Keratinocyte (primary cell): ENCODE results near the gene CCDC87.

ENCODE experiments used
- EZH2 ChIP-seq: IDR thresholded peaks from one replicate; pipeline ENCODE4 v1.6.1; 2012; ENCODE audit warnings: inconsistent platforms, mild to moderate bottlenecking, low read length, moderate library complexity
- TF ChIP-seq, protein P1 (sequence below), 3 experiments: IDR thresholded peaks in 1 of 3; conservative IDR thresholded peaks in 1 of 3; optimal IDR thresholded peaks in 1 of 3; 2 replicates in 2 of 3; 3 replicates in 1 of 3; pipeline versions ENCODE3 to v1.5.1; 2011; ENCODE audit warnings: low read length in 3 of 3, mild to moderate bottlenecking in 3 of 3, moderate library complexity in 2 of 3, control low read depth in 1 of 3, inconsistent platforms in 1 of 3; ENCODE audit not compliant: insufficient read depth in 2 of 3; ENCODE audit errors: extremely low read depth in 1 of 3

- TF ChIP-seq, protein P1, sequence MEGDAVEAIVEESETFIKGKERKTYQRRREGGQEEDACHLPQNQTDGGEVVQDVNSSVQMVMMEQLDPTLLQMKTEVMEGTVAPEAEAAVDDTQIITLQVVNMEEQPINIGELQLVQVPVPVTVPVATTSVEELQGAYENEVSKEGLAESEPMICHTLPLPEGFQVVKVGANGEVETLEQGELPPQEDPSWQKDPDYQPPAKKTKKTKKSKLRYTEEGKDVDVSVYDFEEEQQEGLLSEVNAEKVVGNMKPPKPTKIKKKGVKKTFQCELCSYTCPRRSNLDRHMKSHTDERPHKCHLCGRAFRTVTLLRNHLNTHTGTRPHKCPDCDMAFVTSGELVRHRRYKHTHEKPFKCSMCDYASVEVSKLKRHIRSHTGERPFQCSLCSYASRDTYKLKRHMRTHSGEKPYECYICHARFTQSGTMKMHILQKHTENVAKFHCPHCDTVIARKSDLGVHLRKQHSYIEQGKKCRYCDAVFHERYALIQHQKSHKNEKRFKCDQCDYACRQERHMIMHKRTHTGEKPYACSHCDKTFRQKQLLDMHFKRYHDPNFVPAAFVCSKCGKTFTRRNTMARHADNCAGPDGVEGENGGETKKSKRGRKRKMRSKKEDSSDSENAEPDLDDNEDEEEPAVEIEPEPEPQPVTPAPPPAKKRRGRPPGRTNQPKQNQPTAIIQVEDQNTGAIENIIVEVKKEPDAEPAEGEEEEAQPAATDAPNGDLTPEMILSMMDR (optimal IDR thresholded peaks at IDR 0.05 in 1 of 3, IDR thresholded peaks at IDR 0.05 in 1 of 3, conservative IDR thresholded peaks at IDR 0.05 in 1 of 3; ENCODE audit: extremely low read depth in 1 of 3, insufficient read depth in 2 of 3, low read length in 3 of 3) = no peak
- no peak for TF ChIP-seq EZH2
Observed at GRCh38 chr11:66609721-66610617, 17.1 kb upstream of the CCDC87 start.
